Lower lobe of right lung (tissue), 2 donors: ENCODE results near the gene STXBP3. TPM values are rescaled to one million over a fixed set of nuclear protein-coding genes. Genes with fewer than 3 reads are reported as not detected.
"Not testable (repeated sequence)": the region's sequence is repeated elsewhere in the genome, so short reads cannot be mapped to it uniquely, and the experiment has no call there.

Source experiments
- ATAC-seq, 2 donors: fragments of 200-7000 bp; cut with Tn5 transposase; one replicate each; pipeline ENCODE4 v1.9.1; 2020 to 2022; ENCODE audit warnings: mild to moderate bottlenecking in 2 of 2, moderate library complexity in 2 of 2
- DNase-seq: peaks from one replicate; pipeline ENCODE4 v3.0.0-alpha.2; 2020
- H3K27ac ChIP-seq: fragments of 200-600 bp; one replicate; pipeline ENCODE4 v1.8.0; 2022
- H3K27me3 ChIP-seq: fragments of 200-600 bp; one replicate; pipeline ENCODE4 v1.8.0; 2022; ENCODE audit warnings: low read depth
- H3K36me3 ChIP-seq: fragments of 200-600 bp; one replicate; pipeline ENCODE4 v1.8.0; 2022; ENCODE audit warnings: mild to moderate bottlenecking
- H3K4me1 ChIP-seq: fragments of 200-600 bp; one replicate; pipeline ENCODE4 v1.8.0; 2022
- H3K4me3 ChIP-seq: fragments of 200-600 bp; one replicate; pipeline ENCODE4 v1.8.0; 2022; ENCODE audit warnings: mild to moderate bottlenecking
- H3K9me3 ChIP-seq: fragments of 200-600 bp; one replicate; pipeline ENCODE4 v1.8.0; 2022
- intact Hi-C: fragments of 100-400 bp; cut with DNase I; formaldehyde crosslinking; loops from one replicate; pipeline ENCODE4 v1.11.0; 2022
- total RNA-seq: library from RNA; stranded (reverse); fragmentation: NEBNext Ultra II Directional; extraction: Animal tissue kit (Norgen Biotek cat#: 25700); gene quantifications from one replicate; pipeline ENCODE4 v1.2.1, GENCODE V29; 2021
- TF ChIP-seq, protein P1 (sequence below): fragments of 200-600 bp; IDR thresholded peaks from one replicate; pipeline ENCODE4 v1.8.0; 2022; ENCODE audit warnings: antibody characterized with exemption, mild to moderate bottlenecking
- donor health status: DM: no; HTN: yes; CAD: no; lungs with severe emphysema.

The STXBP3 gene
- total RNA-seq, 1 donor from 2014 or later = 54.4 TPM

GRCh38 chr1:108777839-108778238 lies 31.4 kb downstream of the STXBP3 start:
- DNase-seq (no peak), ATAC-seq (no peak)
- peaks cover 93% of the 10 kb centered on the region for H3K36me3 ChIP-seq
- H3K27me3 ChIP-seq = no peaks in the 10 kb centered on the region
- TF ChIP-seq, protein P1, sequence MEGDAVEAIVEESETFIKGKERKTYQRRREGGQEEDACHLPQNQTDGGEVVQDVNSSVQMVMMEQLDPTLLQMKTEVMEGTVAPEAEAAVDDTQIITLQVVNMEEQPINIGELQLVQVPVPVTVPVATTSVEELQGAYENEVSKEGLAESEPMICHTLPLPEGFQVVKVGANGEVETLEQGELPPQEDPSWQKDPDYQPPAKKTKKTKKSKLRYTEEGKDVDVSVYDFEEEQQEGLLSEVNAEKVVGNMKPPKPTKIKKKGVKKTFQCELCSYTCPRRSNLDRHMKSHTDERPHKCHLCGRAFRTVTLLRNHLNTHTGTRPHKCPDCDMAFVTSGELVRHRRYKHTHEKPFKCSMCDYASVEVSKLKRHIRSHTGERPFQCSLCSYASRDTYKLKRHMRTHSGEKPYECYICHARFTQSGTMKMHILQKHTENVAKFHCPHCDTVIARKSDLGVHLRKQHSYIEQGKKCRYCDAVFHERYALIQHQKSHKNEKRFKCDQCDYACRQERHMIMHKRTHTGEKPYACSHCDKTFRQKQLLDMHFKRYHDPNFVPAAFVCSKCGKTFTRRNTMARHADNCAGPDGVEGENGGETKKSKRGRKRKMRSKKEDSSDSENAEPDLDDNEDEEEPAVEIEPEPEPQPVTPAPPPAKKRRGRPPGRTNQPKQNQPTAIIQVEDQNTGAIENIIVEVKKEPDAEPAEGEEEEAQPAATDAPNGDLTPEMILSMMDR = no peak
- H3K9me3 ChIP-seq = no peaks in the 10 kb centered on the region
- no peaks in the 10 kb centered on the region for H3K4me1 ChIP-seq
- H3K27ac ChIP-seq = no peak overlapping the region
- H3K4me3 ChIP-seq = no peak overlapping the region
- intact Hi-C loops = no loop called here

DNA sequence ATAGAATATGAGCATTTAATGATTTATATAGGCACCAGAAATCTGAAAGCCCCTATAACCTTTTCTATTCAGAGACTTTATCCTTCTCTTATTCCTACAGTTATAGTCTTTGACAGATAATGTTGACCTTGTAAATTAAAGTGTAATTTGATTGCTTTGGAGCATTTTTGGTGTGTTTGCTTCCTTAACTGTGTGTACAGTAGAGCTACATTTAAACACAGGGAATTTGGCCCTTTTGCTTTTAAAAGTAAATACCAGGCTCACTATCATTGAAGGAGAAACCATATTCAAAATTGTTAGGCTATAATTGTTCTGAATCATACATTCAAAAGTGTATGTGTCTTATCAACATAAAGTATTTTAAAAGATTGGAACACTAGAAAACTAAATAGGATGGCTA lies 33.0 kb downstream of the STXBP3 start:
- TF ChIP-seq, protein P1 = no peak
- Histone ChIP-seq H3K4me1 (no peaks in the 10 kb centered on the region), H3K27ac (no peak overlapping the region), H3K9me3 (no peaks in the 10 kb centered on the region), H3K36me3 (peaks cover 96% of the 10 kb centered on the region), H3K27me3 (no peaks in the 10 kb centered on the region), H3K4me3 (no peak overlapping the region)
- DNase-seq (no peak), ATAC-seq (no peak)
- intact Hi-C loops = no loop called here

GRCh38 chr1:108780937-108781574 lies 34.6 kb downstream of the STXBP3 start:
- H3K27ac ChIP-seq = no peak overlapping the region
- TF ChIP-seq, protein P1 = no peak
- ATAC-seq (no peak), DNase-seq (no peak)
- no peaks in the 10 kb centered on the region for H3K4me1 ChIP-seq
- H3K27me3 ChIP-seq = no peaks in the 10 kb centered on the region
- H3K9me3 ChIP-seq = peaks cover 13% of the 10 kb centered on the region
- H3K36me3 ChIP-seq = peaks cover 98% of the 10 kb centered on the region
- intact Hi-C loops = no loop called here
- H3K4me3 ChIP-seq = no peak overlapping the region

GRCh38 chr1:108781575-108781944 lies 35.1 kb downstream of the STXBP3 start:
- H3K27me3 ChIP-seq, H3K4me1 ChIP-seq, H3K27ac ChIP-seq, intact Hi-C loops, H3K4me3 ChIP-seq, DNase-seq, ATAC-seq: not testable (repeated sequence)
- Histone ChIP-seq H3K9me3 (peaks cover 15% of the 10 kb centered on the region), H3K36me3 (peaks cover 98% of the 10 kb centered on the region)

GRCh38 chr1:108785264-108785663 lies 38.8 kb downstream of the STXBP3 start:
- no peak for DNase-seq
- ATAC-seq = no peak
- intact Hi-C loops = no loop called here
- TF ChIP-seq, protein P1 = no peak
- Histone ChIP-seq H3K27ac (no peak overlapping the region), H3K27me3 (no peaks in the 10 kb centered on the region), H3K9me3 (peaks cover 15% of the 10 kb centered on the region), H3K36me3 (peaks cover 91% of the 10 kb centered on the region), H3K4me3 (no peak overlapping the region), H3K4me1 (no peaks in the 10 kb centered on the region)

DNA sequence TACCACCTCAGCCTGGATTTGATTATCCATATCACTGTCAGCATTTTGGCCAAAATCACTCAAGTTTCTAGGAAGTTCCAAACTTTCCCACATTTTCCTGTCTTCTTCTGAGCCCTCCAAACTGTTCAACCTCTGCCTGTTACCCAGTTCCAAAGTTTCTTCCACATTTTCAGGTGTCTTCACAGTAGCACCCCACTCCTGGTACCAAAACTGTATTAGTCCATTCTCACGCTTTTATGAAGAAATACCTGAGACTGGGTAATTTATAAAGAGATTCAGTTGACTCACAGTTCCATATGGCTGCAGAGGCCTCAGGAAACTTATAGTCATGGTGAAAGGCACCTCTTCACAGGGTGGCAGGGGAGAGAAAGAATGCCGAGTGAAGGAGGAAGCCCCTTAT lies 39.4 kb downstream of the STXBP3 start:
- intact Hi-C loops = no loop called here
- DNase-seq = no peak
- no peak for ATAC-seq
- Histone ChIP-seq H3K9me3 (peaks cover 15% of the 10 kb centered on the region), H3K27ac (no peak overlapping the region), H3K27me3 (no peaks in the 10 kb centered on the region), H3K36me3 (peaks cover 86% of the 10 kb centered on the region), H3K4me3 (no peak overlapping the region), H3K4me1 (no peaks in the 10 kb centered on the region)
- TF ChIP-seq, protein P1 = no peak
